ENCODE measurements around the gene CLCN1.

DNA sequence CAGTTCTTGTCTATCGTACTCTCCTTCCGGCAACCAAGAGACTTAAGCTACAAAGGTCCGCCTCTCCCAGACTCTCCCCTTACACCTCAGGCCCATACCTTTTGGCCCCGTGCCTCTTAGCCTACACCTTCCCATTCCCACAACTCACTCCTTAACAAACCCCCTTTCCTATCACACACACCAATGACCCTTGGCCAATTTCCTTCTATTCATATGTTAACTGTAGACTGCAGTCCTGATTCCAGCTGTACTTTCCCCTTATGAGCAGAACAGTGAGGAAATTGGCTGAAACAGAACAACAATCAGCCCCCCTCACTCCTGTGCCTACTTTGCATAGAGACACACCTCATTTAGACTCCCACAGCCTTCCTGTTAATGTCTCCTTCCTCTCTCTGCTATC, 32.5 kb upstream of the CLCN1 start:
- TF ChIP-seq KDM1A (IDR thresholded peaks at IDR 0.05; ENCODE audit: borderline replicate concordance) (no peak), NBN (IDR thresholded peaks at IDR 0.05) (no peak), EZH2 (IDR thresholded peaks at IDR 0.05; ENCODE audit: borderline replicate concordance, control insufficient read depth, low read depth, low read length) (no peak), SUPT20H (IDR thresholded peaks at IDR 0.05; ENCODE audit: borderline replicate concordance, control insufficient read depth, low read depth, low read length) (no peak), POLR2AphosphoS5 (IDR thresholded peaks at IDR 0.05; ENCODE audit: low read length) (no peak), CHD2 (IDR thresholded peaks at IDR 0.05; ENCODE audit: borderline replicate concordance, low read depth, low read length) (no peak), HDAC6 (IDR thresholded peaks at IDR 0.05; ENCODE audit: unreplicated experiment) (no peak), RFX5 (IDR thresholded peaks at IDR 0.05; ENCODE audit: low read depth, low read length) (no peak), GABPA (IDR thresholded peaks at IDR 0.05; ENCODE audit: low read depth) (no peak), EGR1 (IDR thresholded peaks at IDR 0.05; ENCODE audit: borderline replicate concordance in 1 of 2, low read depth in 2 of 2, low read length in 2 of 2) (no peak), MEF2A (IDR thresholded peaks at IDR 0.05; ENCODE audit: insufficient read depth, low read depth, low read length) (no peak)
- TF ChIP-seq, protein P1, sequence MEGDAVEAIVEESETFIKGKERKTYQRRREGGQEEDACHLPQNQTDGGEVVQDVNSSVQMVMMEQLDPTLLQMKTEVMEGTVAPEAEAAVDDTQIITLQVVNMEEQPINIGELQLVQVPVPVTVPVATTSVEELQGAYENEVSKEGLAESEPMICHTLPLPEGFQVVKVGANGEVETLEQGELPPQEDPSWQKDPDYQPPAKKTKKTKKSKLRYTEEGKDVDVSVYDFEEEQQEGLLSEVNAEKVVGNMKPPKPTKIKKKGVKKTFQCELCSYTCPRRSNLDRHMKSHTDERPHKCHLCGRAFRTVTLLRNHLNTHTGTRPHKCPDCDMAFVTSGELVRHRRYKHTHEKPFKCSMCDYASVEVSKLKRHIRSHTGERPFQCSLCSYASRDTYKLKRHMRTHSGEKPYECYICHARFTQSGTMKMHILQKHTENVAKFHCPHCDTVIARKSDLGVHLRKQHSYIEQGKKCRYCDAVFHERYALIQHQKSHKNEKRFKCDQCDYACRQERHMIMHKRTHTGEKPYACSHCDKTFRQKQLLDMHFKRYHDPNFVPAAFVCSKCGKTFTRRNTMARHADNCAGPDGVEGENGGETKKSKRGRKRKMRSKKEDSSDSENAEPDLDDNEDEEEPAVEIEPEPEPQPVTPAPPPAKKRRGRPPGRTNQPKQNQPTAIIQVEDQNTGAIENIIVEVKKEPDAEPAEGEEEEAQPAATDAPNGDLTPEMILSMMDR (IDR thresholded peaks at IDR 0.05 in 2 of 3, conservative IDR thresholded peaks at IDR 0.05 in 1 of 3; ENCODE audit: control insufficient read depth in 2 of 3, extremely low read depth in 1 of 3, insufficient read depth in 1 of 3, low read depth in 3 of 3, low read length in 3 of 3), result no peak
- TF ChIP-seq, protein P2, sequence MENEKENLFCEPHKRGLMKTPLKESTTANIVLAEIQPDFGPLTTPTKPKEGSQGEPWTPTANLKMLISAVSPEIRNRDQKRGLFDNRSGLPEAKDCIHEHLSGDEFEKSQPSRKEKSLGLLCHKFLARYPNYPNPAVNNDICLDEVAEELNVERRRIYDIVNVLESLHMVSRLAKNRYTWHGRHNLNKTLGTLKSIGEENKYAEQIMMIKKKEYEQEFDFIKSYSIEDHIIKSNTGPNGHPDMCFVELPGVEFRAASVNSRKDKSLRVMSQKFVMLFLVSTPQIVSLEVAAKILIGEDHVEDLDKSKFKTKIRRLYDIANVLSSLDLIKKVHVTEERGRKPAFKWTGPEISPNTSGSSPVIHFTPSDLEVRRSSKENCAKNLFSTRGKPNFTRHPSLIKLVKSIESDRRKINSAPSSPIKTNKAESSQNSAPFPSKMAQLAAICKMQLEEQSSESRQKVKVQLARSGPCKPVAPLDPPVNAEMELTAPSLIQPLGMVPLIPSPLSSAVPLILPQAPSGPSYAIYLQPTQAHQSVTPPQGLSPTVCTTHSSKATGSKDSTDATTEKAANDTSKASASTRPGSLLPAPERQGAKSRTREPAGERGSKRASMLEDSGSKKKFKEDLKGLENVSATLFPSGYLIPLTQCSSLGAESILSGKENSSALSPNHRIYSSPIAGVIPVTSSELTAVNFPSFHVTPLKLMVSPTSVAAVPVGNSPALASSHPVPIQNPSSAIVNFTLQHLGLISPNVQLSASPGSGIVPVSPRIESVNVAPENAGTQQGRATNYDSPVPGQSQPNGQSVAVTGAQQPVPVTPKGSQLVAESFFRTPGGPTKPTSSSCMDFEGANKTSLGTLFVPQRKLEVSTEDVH (IDR thresholded peaks at IDR 0.05; ENCODE audit: low read depth, partially characterized antibody), result no peak
